HG03097 (cell line): ENCODE measurements around the gene OR4C13.
"Not testable (repeated sequence)": the region's sequence is repeated elsewhere in the genome, so short reads cannot be mapped to it uniquely, and the experiment has no call there.

Experiments
- ATAC-seq: cut with Tn5 transposase; IDR thresholded peaks from one replicate; pipeline ENCODE4 v1.9.1; 2021; ENCODE audit not compliant: unreplicated experiment, low FRiP score

OR4C13 gene

DNA sequence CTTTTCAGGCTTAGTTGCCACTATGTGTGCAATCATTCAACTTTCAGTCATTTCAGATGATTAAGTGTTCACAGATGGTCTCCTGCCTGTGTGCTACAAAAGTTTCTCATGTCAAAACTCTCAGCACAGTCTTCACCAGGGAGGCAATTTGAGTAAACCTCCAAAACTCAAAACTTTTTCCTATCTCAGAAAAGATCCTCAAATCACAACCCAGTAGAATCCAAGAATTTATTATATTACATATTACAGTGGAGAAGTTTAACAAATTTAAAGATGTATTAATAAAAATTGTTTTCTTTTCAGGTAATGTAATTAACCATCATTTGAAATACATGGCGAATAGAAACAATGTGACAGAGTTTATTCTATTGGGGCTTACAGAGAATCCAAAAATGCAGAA, at the start of gene OR4C13:
OR4C13 (plus strand) TSS at position 301 of the 400 bp plus-strand sequence; CDS start at position 333, 32 bp downstream.
- ATAC-seq = no peak

DNA sequence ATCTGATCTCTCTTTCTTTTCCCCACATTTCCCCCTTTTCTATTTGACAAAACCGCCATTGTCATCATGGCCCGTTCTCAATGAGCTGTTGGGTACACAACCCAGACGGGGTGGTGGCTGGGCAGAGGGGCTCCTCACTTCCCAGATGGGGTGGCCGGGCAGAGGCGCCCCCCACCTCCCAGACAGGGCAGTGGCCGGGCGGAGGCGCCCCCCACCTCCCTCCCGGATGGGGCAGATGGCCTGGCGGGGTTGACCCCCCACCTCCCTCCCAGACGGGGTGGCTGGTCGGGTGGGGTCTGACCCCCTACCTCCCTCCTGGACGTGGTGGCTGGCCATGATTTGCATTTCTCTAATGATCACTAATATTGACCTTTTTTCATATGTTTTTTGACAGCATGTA, 40.7 kb upstream of the OR4C13 start:
- not testable (repeated sequence) for ATAC-seq

DNA sequence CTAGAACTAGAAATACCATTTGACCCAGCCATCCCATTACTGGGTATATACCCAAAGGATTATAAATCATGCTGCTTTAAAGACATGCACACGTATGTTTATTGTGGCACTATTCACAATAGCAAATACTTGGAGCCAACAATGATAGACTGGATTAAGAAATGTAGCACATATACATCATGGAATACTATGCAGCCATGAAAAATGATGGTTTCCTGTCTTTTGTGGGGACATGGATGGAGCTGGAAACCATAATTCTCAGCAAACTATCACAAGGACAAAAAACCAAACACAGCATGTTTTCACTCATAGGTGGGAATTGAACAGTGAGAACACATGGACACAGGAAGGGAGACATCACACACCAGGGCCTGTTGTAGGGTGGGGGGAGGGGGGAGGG, 3.5 kb upstream of the OR4C13 start:
- not testable (repeated sequence) for ATAC-seq

DNA sequence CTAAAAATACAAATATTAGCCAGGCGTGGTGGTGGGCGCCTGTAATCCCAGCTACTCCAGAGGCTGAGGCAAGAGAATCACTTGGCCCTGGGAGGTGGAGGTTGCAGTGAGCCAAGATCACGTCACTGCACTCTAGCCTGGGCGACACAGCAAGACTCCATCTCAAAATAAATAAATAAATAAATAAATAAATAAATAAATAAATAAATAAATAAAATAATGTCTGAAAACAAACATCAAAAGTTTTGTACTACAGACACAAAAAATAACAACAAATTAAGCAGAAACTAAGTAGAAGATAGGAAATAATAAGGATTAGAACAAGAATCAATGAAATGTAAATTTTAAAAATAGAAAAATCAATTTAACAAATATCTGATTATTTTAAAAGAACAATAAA, 21.2 kb downstream of the OR4C13 start:
- ATAC-seq = not testable (repeated sequence)

DNA sequence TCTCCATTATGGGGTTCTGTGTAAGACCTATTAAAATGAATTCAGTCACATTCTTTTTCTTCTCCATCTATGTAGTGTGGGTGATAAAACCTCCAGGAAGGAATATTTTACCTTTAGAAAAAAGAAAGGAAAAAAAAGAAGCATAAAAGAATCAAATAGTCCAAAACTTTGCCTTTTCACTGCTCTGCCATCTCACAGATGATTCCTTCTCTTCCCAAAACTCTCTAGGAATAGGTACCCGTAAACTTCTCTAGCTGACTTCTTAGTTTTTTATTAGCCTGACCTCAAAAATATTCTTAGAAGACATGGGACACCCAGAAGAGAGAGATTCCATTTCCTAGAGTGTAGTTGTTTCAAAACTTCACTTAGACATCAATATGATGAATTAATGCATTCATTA, 30.2 kb downstream of the OR4C13 start, which contains the start of gene OR4C12:
OR4C12 (minus strand) TSS at position 101 of the 400 bp plus-strand sequence; CDS start at position 67, 34 bp downstream.
- not testable (repeated sequence) for ATAC-seq

DNA sequence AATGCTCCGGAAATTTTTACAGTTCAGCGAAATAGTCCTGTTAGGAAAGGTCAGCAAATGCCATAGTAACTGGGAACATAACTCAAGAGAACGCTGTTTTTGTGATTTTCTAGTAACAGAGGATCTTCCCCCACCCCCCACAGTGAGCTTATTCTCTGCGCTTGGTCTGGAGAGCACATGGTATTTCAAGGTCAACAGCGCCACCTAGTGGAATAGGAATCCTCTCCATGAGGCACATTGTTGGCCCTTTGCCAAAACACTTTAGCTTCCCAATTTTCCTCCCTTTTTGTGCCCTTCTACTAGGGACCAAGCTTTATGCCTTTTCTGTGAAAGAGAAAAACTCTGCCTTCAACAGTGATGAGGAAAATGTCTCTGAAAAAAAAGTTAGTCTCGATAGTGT, 43.4 kb downstream of the OR4C13 start:
- ATAC-seq = no peak
